Fibroblast of the aortic adventitia (primary cell): Measurements from ENCODE around the gene UVSSA. TPM values are rescaled to one million over a fixed set of nuclear protein-coding genes. Genes with fewer than 3 reads are reported as not detected.

Experiments
- DNase-seq: peaks from one replicate; pipeline ENCODE4 v3.0.0-alpha.2; 2010; ENCODE audit warnings: low read depth
- H3K4me3 ChIP-seq: 2 replicates; pipeline ENCODE4 v1.5.1; 2011; ENCODE audit warnings: low read depth, mild to moderate bottlenecking, control low read depth, low read length, moderate library complexity
- CTCF ChIP-seq: IDR thresholded peaks from 2 replicates; pipeline ENCODE4 v1.5.1; 2011; ENCODE audit warnings: mild to moderate bottlenecking, low read length, control low read depth, inconsistent platforms; ENCODE audit not compliant: insufficient read depth
- total RNA-seq: library from RNA; depleted of rRNA; stranded (reverse); fragments of >200 nt; gene quantifications from 2 replicates; pipeline ENCODE4 v1.2.3, GENCODE V29; 2012; ENCODE audit warnings: low replicate concordance

UVSSA gene
- total RNA-seq: 8.7 and 32.2 TPM in 2 replicates

GRCh38 chr4:1346781-1347409, at the start of gene UVSSA:
UVSSA (plus strand) TSS chr4:1347208; CDS start chr4:1348092, 884 bp downstream.
- TF ChIP-seq CTCF: no peak
- peak; percentile 99 for DNase-seq
- H3K4me3 ChIP-seq: peak within 1 kb of the TSS; percentile 79

GRCh38 chr4:1297456-1298325, 49.3 kb upstream of the UVSSA start:
- no peak overlapping the region for H3K4me3 ChIP-seq
- TF ChIP-seq CTCF: no peak
- no peak for DNase-seq

- DNase-seq: no peak
- no peak for TF ChIP-seq CTCF
- no peak overlapping the region for H3K4me3 ChIP-seq
Measured at GRCh38 chr4:1298461-1298860, 48.5 kb upstream of the UVSSA start.

- no peak overlapping the region for H3K4me3 ChIP-seq
- DNase-seq: no peak
- no peak for TF ChIP-seq CTCF
Measured at GRCh38 chr4:1299301-1299860, 47.6 kb upstream of the UVSSA start.

- H3K4me3 ChIP-seq: no peak overlapping the region
- peak; percentile 9 for DNase-seq
- no peak for TF ChIP-seq CTCF
Measured at GRCh38 chr4:1300466-1301455, 46.2 kb upstream of the UVSSA start.

- no peak for TF ChIP-seq CTCF
- no peak for DNase-seq
- no peak overlapping the region for H3K4me3 ChIP-seq
Measured at GRCh38 chr4:1302159-1302558, 44.8 kb upstream of the UVSSA start.
